ENCODE data around the gene SGTB. TPM values are rescaled to one million over a fixed set of nuclear protein-coding genes. Genes with fewer than 3 reads are reported as not detected.
"Not testable (repeated sequence)": the region's sequence is repeated elsewhere in the genome, so short reads cannot be mapped to it uniquely, and the experiment has no call there.

The SGTB gene
- total and polyA plus RNA-seq, 9 donors: 6.2 to 11.6 (median 9.5) TPM

DNA sequence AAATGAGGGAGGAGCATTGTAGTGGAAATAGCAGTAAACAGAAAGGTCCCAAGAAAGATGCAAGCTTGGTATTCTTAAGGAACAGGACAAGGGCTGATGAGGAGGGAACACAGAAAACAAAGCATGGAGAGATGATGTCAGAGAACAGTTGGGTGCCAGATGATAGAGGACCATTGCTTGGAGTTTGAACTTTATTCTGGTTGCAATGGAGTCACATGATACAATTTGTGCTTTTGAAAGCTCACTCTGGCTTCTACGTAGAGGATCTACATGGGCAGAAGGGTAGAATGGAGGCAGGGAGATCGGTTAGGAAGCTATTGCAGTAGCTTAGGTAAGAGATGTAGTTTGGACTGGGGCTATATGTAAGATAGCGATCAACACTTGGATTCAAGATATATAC, 39.8 kb downstream of the SGTB start:
- H3K27ac ChIP-seq (ENCODE audit: low read length): no peak overlapping the region
- H3K36me3 ChIP-seq (ENCODE audit: control insufficient read depth, insufficient read depth, low read length): peaks cover 27% of the 10 kb centered on the region
- 60% methylated on average over 1 of the region's 3 CpGs for whole genome bisulfite sequencing (ENCODE audit: insufficient coverage)
- no peak for DNase-seq
- H3K27me3 ChIP-seq (ENCODE audit: control insufficient read depth, insufficient read depth, low read length): no peaks in the 10 kb centered on the region
- no peak overlapping the region for H3K4me3 ChIP-seq (ENCODE audit: low read length)
- H3K4me1 ChIP-seq (ENCODE audit: control insufficient read depth, insufficient read depth, low read length): no peaks in the 10 kb centered on the region
- H3K9me3 ChIP-seq (replicated peaks; ENCODE audit: control insufficient read depth, low read depth, low read length): no peaks in the 10 kb centered on the region

DNA sequence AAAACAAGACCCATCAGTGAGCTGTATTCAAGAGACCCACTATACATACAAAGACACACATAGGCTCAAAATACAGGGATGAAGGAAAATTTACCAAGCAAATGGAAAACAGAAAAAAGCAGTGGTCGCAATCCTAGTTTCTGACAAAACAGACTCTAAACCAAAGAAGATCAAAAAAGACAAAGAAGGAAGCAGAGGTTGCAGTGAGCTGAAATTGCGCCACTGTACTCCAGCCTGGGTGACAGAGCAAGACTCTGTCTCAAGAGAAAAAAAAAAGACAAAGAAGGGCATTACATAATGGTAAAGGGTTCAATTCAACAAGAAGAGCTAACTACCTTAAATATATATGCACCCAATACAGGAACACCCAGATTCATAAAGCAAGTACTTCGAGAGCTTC, 45.9 kb downstream of the SGTB start:
- no CpG with 5 or more reads among the region's 3 CpGs for WGBS (ENCODE audit: insufficient coverage)
- peaks cover 20% of the 10 kb centered on the region for H3K36me3 ChIP-seq (ENCODE audit: control insufficient read depth, insufficient read depth, low read length)
- H3K4me1 ChIP-seq (ENCODE audit: control insufficient read depth, insufficient read depth, low read length); DNase-seq; H3K9me3 ChIP-seq (replicated peaks; ENCODE audit: control insufficient read depth, low read depth, low read length); H3K27ac ChIP-seq (ENCODE audit: low read length); H3K4me3 ChIP-seq (ENCODE audit: low read length); H3K27me3 ChIP-seq (ENCODE audit: control insufficient read depth, insufficient read depth, low read length): not testable (repeated sequence)

DNA sequence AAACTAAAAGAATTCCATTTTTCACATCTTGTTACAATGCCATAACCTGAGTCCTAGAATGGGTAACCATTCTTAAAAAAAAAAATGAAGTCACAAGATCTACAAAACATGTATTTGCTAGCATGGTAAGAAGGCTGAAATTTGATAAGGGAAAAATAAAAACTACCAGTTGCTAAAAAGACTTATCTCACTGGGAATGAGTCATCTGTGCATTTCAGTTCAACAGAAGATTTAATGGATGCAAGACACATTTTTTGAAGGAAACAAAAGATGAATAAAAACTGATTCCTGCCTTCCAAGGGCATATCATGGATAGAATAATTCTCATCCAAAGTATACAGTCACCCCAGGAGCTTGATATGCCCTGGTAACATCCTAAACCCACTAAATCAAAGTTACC, 47.2 kb downstream of the SGTB start:
- no peaks in the 10 kb centered on the region for H3K9me3 ChIP-seq (replicated peaks; ENCODE audit: control insufficient read depth, low read depth, low read length)
- DNase-seq: no peak
- no peaks in the 10 kb centered on the region for H3K4me1 ChIP-seq (ENCODE audit: control insufficient read depth, insufficient read depth, low read length)
- H3K4me3 ChIP-seq (ENCODE audit: low read length): no peak overlapping the region
- H3K27me3 ChIP-seq (ENCODE audit: control insufficient read depth, insufficient read depth, low read length): no peaks in the 10 kb centered on the region
- no peak overlapping the region for H3K27ac ChIP-seq (ENCODE audit: low read length)
- peaks cover 16% of the 10 kb centered on the region for H3K36me3 ChIP-seq (ENCODE audit: control insufficient read depth, insufficient read depth, low read length)

DNA sequence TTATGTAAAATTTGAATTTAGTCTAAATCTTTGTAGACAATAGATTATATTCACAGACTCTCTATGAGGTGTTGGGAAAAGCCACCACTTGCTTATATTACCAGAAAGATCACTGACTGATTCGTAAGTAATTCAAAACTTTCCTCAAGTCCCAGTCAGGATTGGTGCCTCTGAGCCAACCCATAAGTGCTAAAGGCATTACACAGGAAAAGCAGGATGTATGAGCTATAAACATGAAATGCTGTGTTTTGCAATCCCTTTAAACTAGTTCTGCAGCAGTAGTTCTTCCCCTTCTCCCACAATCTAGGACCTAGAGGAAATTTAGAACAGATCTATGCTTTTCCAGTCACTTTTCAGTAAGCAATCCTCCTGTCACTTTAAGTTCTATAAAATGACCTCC, 49.1 kb downstream of the SGTB start:
- Histone ChIP-seq H3K4me1 (ENCODE audit: control insufficient read depth, insufficient read depth, low read length) (no peaks in the 10 kb centered on the region), H3K9me3 (replicated peaks; ENCODE audit: control insufficient read depth, low read depth, low read length) (no peaks in the 10 kb centered on the region), H3K4me3 (ENCODE audit: low read length) (no peak overlapping the region), H3K27me3 (ENCODE audit: control insufficient read depth, insufficient read depth, low read length) (no peaks in the 10 kb centered on the region), H3K36me3 (ENCODE audit: control insufficient read depth, insufficient read depth, low read length) (peaks cover 15% of the 10 kb centered on the region), H3K27ac (ENCODE audit: low read length) (no peak overlapping the region)
- no peak for DNase-seq
- no CpG with 5 or more reads among the region's 1 CpG for WGBS (ENCODE audit: insufficient coverage)

DNA sequence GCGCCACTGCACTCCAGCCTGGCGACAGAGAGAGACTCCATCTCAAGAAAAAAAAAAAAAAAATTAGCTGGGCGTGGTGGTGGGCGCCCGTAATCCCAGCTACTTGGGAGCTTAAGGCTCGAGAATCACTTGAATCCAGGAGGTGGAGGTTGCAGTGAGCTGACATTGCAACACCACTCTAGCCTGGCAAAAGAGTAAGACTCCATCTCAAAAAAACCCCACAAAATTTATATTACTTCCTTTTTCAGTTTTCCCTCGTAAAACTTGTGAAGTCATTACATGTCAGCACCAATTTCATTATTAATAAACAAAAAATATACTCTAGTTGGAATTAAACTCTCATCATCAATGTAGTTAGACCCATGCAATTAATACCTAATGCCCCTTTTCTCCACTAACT, 53.2 kb downstream of the SGTB start:
- no peaks in the 10 kb centered on the region for H3K4me1 ChIP-seq (ENCODE audit: control insufficient read depth, insufficient read depth, low read length)
- H3K27ac ChIP-seq (ENCODE audit: low read length): no peak overlapping the region
- no peaks in the 10 kb centered on the region for H3K9me3 ChIP-seq (replicated peaks; ENCODE audit: control insufficient read depth, low read depth, low read length)
- H3K27me3 ChIP-seq (ENCODE audit: control insufficient read depth, insufficient read depth, low read length): no peaks in the 10 kb centered on the region
- no peak for DNase-seq
- H3K4me3 ChIP-seq (ENCODE audit: low read length): no peak overlapping the region
- H3K36me3 ChIP-seq (ENCODE audit: control insufficient read depth, insufficient read depth, low read length): peaks cover 16% of the 10 kb centered on the region
- WGBS (ENCODE audit: insufficient coverage): no CpG with 5 or more reads among the region's 7 CpGs

DNA sequence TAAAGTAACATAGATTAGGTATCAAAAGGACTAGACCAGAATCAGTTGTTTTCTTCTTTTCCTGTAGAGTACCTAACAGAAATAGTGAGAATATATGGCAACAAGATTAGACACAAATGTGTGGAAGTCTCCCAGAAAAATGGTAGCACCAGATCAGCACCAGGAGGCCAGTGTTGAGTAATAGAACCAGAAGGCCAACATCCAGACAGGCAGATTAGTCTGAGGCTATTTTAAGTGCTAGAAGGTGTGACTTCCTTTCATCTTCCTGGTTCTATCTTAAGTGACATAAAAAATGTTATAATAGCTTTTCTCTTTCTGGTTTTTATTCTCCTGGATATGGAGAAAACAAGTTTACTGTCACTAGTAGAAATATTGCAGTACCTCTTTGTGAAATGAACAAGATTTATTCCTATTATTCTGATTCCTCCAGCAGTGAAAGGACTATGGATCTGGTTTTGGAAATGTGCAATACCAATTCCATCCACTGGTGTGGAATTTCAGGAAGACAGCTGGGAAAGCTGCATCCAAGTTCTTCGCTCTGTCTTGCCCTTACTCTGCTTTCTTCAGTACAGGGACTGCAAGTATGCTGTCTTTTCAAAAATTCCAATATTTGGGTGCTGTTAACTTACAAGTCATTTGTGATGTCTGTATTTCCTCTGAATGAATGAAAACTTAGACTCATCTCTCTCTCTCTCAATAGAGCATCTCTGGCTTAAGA, 57.9 kb downstream of the SGTB start:
- H3K4me1 ChIP-seq (ENCODE audit: control insufficient read depth, insufficient read depth, low read length): no peaks in the 10 kb centered on the region
- WGBS (ENCODE audit: insufficient coverage): no CpG with 5 or more reads among the region's 1 CpG
- H3K27ac ChIP-seq (ENCODE audit: low read length): no peak overlapping the region
- peaks cover 13% of the 10 kb centered on the region for H3K36me3 ChIP-seq (ENCODE audit: control insufficient read depth, insufficient read depth, low read length)
- H3K4me3 ChIP-seq (ENCODE audit: low read length): no peak overlapping the region
- no peaks in the 10 kb centered on the region for H3K27me3 ChIP-seq (ENCODE audit: control insufficient read depth, insufficient read depth, low read length)
- peak; percentile 16 for DNase-seq
- H3K9me3 ChIP-seq (replicated peaks; ENCODE audit: control insufficient read depth, low read depth, low read length): no peaks in the 10 kb centered on the region

DNA sequence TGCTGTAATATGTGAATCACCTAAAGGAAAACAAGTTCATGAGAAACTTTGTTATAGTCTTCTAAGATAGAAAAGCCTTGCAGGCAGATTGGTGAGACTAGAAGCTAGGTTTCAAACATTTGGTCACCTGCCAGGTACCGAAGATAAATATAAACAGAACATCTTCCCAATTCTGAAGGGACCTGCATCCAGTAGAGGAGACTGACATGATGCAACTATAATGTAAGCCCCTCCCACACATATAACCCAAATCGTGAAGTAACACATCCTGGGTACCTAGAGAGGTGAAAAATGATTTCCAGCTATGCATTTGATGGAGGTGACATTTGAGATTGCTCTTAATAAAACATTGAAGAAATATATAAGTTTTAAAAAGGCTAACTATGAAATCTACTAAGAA, 67.2 kb downstream of the SGTB start:
- WGBS (ENCODE audit: insufficient coverage): no CpG with 5 or more reads among the region's 2 CpGs
- DNase-seq: no peak
- Histone ChIP-seq H3K9me3 (replicated peaks; ENCODE audit: control insufficient read depth, low read depth, low read length) (no peaks in the 10 kb centered on the region), H3K36me3 (ENCODE audit: control insufficient read depth, insufficient read depth, low read length) (peaks cover 8% of the 10 kb centered on the region), H3K27me3 (ENCODE audit: control insufficient read depth, insufficient read depth, low read length) (no peaks in the 10 kb centered on the region), H3K4me1 (ENCODE audit: control insufficient read depth, insufficient read depth, low read length) (no peaks in the 10 kb centered on the region), H3K27ac (ENCODE audit: low read length) (no peak overlapping the region), H3K4me3 (ENCODE audit: low read length) (no peak overlapping the region)

DNA sequence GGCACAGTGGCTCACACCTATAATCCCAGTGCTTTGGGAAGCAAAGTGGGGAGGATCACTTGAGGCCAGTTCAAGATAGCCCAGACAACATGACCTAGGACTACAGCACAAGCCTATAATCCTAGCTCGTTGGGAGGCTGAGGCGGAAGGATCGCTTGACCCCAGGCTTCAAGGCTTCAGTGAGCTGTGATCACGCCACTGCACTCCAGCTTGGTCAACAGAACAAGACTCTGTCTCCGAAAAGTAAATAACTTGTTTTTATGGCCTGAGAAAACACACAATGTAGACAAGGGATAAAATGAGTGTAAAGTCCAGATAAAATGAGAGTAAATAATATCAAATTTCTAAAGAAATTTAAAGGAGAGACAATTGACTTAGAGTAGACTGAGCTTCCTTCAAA, 70.8 kb downstream of the SGTB start:
- no peak for DNase-seq
- no peak overlapping the region for H3K27ac ChIP-seq (ENCODE audit: low read length)
- no peaks in the 10 kb centered on the region for H3K9me3 ChIP-seq (replicated peaks; ENCODE audit: control insufficient read depth, low read depth, low read length)
- no peak overlapping the region for H3K4me3 ChIP-seq (ENCODE audit: low read length)
- WGBS (ENCODE audit: insufficient coverage): 93% methylated on average over 4 of the region's 5 CpGs
- H3K4me1 ChIP-seq (ENCODE audit: control insufficient read depth, insufficient read depth, low read length): no peaks in the 10 kb centered on the region
- H3K36me3 ChIP-seq (ENCODE audit: control insufficient read depth, insufficient read depth, low read length): peaks cover 8% of the 10 kb centered on the region
- H3K27me3 ChIP-seq (ENCODE audit: control insufficient read depth, insufficient read depth, low read length): no peaks in the 10 kb centered on the region

DNA sequence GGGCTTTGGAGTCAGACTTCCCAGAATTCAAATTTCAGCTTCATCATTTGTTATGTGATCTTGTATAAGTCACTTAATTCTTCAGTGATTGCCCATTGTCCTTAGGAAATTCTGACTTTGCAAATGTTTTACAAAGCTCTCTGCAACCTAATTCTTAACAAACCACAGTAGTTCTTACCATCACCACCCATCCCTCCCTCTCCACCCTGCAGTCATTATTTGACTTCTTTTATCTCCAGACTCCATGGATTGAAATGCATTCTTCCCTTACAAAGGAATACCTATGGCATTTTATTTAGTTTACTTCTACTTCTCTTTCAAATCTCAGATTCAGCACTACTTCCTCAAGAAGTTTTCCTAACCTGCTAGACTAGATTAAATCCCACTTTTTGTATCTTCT, 74.0 kb downstream of the SGTB start:
- H3K36me3 ChIP-seq (ENCODE audit: control insufficient read depth, insufficient read depth, low read length): peaks cover 8% of the 10 kb centered on the region
- H3K27me3 ChIP-seq (ENCODE audit: control insufficient read depth, insufficient read depth, low read length): no peaks in the 10 kb centered on the region
- no peak overlapping the region for H3K27ac ChIP-seq (ENCODE audit: low read length)
- no peaks in the 10 kb centered on the region for H3K9me3 ChIP-seq (replicated peaks; ENCODE audit: control insufficient read depth, low read depth, low read length)
- no peak overlapping the region for H3K4me3 ChIP-seq (ENCODE audit: low read length)
- no peak for DNase-seq
- no peaks in the 10 kb centered on the region for H3K4me1 ChIP-seq (ENCODE audit: control insufficient read depth, insufficient read depth, low read length)

DNA sequence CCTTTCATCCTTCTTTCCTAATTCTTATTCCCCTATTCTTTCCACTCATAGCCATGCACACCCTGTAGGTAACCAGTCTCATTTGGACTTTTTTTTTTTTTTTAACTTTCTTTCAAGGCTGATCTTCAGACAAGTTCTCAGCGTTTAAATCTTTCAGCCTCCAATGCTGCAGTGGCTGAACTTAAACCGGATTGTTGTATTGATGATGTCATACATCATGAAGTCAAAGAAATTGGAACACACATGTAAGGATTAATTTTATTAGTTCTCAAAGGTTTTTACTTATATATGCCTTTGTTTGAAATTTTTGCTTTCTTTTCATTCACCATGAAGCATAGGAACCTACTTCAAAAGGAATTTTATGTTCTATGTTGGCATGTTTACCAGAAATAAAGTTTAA, 75.0 kb downstream of the SGTB start:
- H3K4me1 ChIP-seq (ENCODE audit: control insufficient read depth, insufficient read depth, low read length): no peaks in the 10 kb centered on the region

DNA sequence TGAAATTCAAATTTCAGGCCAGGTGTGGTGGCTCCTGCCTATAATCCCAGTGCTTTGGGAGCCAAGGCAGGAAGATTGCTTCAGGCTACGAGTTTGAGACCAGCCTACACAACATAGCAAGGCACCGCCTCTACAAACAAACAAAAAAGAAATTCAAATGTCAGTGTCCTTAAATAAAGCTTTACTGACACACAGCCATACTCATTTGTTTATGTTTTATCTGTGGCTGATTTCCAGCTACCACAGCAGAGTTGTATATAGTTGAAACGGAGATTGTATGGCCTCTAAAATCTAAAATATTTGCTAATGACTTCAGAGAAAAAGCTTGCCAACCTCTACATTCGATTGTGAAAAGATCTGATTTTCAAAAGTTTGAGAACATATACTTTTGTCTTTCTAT, 81.7 kb downstream of the SGTB start:
- DNase-seq: no peak
- peaks cover 33% of the 10 kb centered on the region for H3K36me3 ChIP-seq (ENCODE audit: control insufficient read depth, insufficient read depth, low read length)
- no CpG with 5 or more reads among the region's 4 CpGs for WGBS (ENCODE audit: insufficient coverage)
- no peak overlapping the region for H3K4me3 ChIP-seq (ENCODE audit: low read length)
- H3K4me1 ChIP-seq (ENCODE audit: control insufficient read depth, insufficient read depth, low read length): no peaks in the 10 kb centered on the region
- no peak overlapping the region for H3K27ac ChIP-seq (ENCODE audit: low read length)
- H3K9me3 ChIP-seq (replicated peaks; ENCODE audit: control insufficient read depth, low read depth, low read length): no peaks in the 10 kb centered on the region
- no peaks in the 10 kb centered on the region for H3K27me3 ChIP-seq (ENCODE audit: control insufficient read depth, insufficient read depth, low read length)

More for the DNA sequence above, 75.0 kb downstream of the SGTB start:
- no CpG with 5 or more reads among the region's 2 CpGs for WGBS (ENCODE audit: insufficient coverage)
- H3K36me3 ChIP-seq (ENCODE audit: control insufficient read depth, insufficient read depth, low read length): peaks cover 8% of the 10 kb centered on the region
- H3K27me3 ChIP-seq (ENCODE audit: control insufficient read depth, insufficient read depth, low read length): no peaks in the 10 kb centered on the region
- no peaks in the 10 kb centered on the region for H3K9me3 ChIP-seq (replicated peaks; ENCODE audit: control insufficient read depth, low read depth, low read length)
- no peak overlapping the region for H3K27ac ChIP-seq (ENCODE audit: low read length)
- H3K4me3 ChIP-seq (ENCODE audit: low read length): no peak overlapping the region
- DNase-seq: no peak
